Stromal cell of bone marrow (primary cell): ENCODE data around the gene ZC3H6.
"Not testable (repeated sequence)": the region's sequence is repeated elsewhere in the genome, so short reads cannot be mapped to it uniquely, and the experiment has no call there.

Experiments used
- DNase-seq: peaks from one replicate; pipeline ENCODE4 v3.0.0-alpha.2; 2012; ENCODE audit warnings: low read depth

Gene ZC3H6

GRCh38 chr2:112332123-112332696, 56.8 kb downstream of the ZC3H6 start:
- DNase-seq: no peak

DNA sequence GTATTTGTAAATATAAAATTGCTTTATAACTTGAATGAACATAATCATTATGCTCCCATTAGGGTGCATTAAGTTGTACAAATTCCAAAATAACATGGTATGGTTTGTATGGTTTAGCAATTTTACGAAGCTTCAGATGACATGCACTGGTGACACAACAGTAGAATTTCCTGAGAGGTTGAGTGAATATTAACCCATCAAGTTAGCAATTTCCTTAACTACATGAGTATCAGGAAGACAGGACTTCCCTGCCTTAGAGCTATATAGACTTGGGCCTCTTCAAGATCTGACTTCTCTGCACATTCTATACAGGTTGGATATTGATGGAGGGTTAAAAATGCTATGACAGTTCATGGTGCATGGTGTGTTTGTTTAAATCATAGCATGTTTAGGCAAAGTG, 60.2 kb downstream of the ZC3H6 start:
- no peak for DNase-seq

DNA sequence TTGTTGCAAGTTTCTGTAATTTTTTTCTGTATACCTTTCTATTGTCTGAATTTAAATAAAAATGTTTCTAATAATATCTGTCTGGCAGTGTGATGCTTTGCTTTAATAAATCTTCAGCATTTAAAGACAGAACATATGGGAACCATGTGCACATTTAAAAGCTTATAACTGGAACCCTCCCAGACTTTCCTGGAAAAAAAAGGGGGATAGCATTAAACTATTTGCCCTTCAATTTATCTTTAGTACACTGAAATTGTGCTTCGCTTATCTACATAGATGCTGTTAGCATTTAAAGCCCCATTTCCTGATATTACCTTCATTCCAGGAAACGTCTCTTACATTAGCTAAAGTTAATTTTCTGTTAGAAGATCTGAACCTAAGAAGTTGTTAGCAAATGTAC, 64.6 kb downstream of the ZC3H6 start:
- DNase-seq: no peak

DNA sequence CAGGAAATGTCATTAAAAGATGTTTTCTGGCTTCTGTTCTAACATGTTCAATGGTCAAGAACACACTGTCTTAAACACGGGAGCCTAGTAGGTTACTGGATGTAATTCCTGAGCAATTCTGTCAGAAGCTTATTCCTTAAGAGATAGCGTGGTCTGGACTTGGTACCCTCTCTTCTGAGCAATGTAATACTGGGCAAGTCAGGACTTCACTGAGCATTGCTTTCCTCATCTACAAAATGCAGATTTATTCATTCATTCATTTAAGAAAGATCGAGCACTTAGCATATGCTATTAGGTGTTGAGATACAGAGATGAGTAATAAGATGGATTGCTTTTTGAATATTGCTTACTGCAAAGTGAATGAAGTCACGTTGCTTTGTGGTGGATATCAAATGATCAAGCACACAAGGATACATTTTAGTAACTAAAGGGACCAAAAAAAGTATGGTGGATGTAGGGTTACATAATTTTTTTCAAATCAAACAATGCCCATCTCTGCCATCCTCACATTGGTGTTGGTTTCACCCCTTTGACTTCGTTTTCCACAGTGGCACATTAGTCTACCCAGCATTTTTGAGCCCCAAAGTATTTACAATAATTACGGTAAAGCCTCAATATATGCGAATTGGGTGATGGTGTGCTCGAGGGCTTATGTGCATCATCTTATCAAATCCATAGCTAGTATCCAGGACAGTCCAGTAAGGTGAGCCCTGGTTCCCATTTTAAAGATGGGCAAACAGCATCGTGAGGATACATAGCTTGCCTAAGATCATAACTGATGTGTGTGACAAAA, 65.3 kb downstream of the ZC3H6 start:
- no peak for DNase-seq

- DNase-seq: no peak
Observed at GRCh38 chr2:112342067-112342550, 66.7 kb downstream of the ZC3H6 start.

DNA sequence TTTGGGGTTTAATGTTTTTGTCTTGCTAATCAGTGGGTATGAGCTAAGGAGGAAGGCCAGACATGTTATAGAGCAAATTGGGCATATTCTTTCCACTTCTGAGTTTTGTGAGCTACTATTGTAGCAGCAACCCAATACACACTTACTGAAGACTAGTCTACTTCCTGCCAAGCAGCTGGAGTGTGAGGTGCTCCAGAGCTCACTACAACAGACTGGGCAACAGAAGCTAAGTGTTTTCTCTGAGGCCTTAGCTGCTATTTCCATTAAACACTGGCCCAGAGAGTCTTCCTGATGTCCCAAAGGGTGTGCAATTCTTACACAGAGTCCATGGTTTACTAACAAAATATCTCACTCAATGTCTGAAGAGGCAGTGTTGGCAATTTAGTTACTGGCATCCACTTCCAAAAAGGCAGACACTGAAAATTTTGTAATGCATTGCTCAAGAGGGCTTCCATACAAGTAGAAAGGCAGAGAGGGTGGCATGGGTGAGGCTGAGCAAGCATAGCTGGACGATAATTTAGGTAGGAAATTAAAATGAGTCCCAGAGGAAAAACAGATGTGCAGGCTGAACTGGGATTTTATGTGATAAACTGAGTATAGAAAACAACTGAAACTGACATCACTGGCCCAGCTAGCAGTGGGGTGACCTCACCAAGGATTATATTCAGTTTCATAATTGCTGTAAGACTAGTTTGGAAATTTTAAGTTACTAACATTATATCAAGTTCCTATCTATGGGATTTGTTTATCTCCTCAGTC, 68.6 kb downstream of the ZC3H6 start:
- peak; percentile 10 for DNase-seq

GRCh38 chr2:112345030-112346027, 69.9 kb downstream of the ZC3H6 start:
- no peak for DNase-seq

DNA sequence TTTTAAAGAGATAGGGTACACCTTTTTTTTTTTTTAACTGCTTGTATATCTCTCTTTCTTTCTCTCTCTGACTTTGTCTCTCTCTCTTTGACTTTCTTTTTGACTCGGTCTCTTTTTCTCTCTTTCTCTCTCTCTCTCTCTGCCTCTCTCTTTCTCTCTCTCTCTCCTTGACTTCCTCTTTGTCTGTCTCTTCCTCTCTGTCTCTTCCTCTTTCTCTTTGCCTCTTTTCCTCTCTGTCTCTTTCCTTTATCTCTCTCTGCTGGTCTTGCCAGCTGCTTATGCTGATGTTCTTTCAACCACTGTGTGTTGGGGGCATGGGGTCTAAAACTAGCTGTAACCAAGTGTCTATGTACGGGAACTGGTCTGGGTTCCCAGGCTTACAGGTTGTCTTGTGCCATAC, 76.9 kb downstream of the ZC3H6 start:
- not testable (repeated sequence) for DNase-seq

DNA sequence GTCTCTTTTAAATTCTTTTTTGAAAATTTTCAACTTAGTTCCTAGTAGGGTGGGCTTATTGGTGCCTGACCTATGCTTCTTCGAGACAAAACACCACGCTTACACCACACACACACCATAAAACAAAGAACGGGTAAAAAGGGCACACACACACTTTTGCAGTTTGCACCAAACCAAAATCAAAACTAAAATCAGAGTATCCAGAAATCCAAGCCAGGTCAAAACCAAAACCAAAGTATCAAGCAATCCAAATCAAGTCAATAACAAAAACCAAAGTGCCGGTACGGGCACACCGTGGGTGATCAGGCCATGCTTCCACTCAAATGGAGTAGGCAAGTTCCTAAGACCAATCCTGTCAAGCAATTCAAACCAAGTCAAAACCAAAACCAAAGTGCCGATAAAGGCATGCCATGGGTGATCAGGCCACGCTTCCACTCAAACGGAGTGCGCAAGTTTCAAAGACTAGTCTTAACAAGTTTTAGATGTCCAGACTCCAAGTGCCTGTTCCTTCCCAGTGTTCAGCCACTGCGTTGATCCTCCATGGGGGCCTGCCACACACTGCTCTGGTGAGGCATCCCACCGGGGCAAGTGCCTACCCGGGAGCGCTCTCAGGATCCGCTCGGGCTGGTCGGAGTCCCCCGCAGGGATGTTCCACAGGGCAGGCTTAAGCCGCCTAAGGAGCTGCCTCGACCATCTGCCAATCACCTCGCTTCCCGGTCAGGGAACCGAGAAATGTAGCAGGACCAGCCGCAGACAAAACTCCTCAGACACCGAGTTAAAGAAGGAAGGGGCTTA, 77.6 kb downstream of the ZC3H6 start:
- not testable (repeated sequence) for DNase-seq

- not testable (repeated sequence) for DNase-seq
Observed at GRCh38 chr2:112354335-112354734, 78.9 kb downstream of the ZC3H6 start.

GRCh38 chr2:112360055-112360454, 84.7 kb downstream of the ZC3H6 start:
- not testable (repeated sequence) for DNase-seq
